ENCODE measurements around the gene HIGD2A. TPM values are rescaled to one million over a fixed set of nuclear protein-coding genes. Genes with fewer than 3 reads are reported as not detected.

Gene HIGD2A
- polyA plus RNA-seq, 1 of the 3 experiments (the other 2 are of a cell fraction) = 211 TPM

DNA sequence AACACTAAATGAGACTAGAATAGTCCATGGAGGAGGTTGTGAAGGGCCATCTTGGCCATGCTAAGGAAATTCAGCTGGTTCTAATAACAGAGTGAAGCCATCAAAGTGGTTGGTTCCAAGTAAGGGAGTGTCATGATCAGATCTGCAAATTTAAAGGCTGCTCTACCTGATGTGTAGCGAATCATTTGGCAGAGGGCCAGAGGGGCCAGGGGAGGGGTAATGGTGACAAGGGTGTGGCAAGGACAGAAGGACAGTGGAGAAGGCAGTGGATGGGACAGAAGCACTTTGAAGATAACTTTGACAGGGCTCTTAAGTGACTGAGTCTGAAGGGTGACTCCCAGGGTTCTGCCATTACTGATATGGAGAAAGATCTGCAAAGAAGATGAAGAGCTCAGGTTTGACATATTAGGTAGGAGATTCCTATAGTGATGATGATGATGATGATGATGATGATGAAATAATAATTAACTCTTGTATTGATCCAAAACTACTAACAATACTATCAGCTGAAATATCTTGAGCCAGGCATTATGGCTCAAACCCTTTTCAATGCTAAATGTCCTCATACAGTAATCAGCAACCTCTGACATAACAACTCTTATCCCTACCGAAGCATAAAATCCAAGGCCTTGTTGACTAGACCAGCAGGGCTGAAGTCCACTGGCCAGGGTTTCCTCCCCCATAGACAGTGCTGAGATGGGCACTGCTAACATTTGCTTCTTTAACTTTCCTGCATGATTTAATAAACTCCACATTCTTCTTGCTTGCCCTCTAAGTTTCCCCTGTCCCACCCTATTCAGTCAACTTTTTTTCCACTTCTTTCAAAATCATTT is 47.0 kb upstream of the HIGD2A start:
- Histone ChIP-seq H3K36me3 (replicated peaks in 1 of 2; ENCODE audit: control insufficient read depth in 1 of 2, insufficient read depth in 2 of 2, low read length in 1 of 2) (peaks cover 20 to 32% of the 10 kb centered on the region in 2 experiments), H3K4me1 (ENCODE audit: control insufficient read depth in 1 of 2, insufficient read depth in 2 of 2, low read depth in 1 of 2, low read length in 1 of 2) (no peaks in the 10 kb centered on the region), H3K9me2 (no peaks in the 10 kb centered on the region), H3F3A (replicated peaks; ENCODE audit: insufficient read depth) (peaks cover 8% of the 10 kb centered on the region), H3K27me3 (ENCODE audit: insufficient read depth) (no peaks in the 10 kb centered on the region), H4K20me1 (ENCODE audit: insufficient read depth) (no peaks in the 10 kb centered on the region), H3K4me3 (ENCODE audit: low read depth in 2 of 2, low read length in 1 of 2) (no peak overlapping the region), H3K79me2 (ENCODE audit: insufficient read depth) (no peaks in the 10 kb centered on the region), H3K9me3 (no peaks in the 10 kb centered on the region), H3K9ac (no peak overlapping the region), H2AFZ (ENCODE audit: low read depth) (no peak overlapping the region), H3K27ac (ENCODE audit: low read depth in 2 of 2, low read length in 1 of 2) (no peak overlapping the region), H3K4me2 (no peak overlapping the region)
- no peak for DNase-seq
- TF ChIP-seq MXI1 (IDR thresholded peaks at IDR 0.05; ENCODE audit: low read depth, low read length) (no peak), MEF2A (IDR thresholded peaks at IDR 0.05; ENCODE audit: borderline replicate concordance, low read depth) (no peak), SIN3A (IDR thresholded peaks at IDR 0.05; ENCODE audit: borderline replicate concordance, low read depth, low read length) (no peak), RFX5 (IDR thresholded peaks at IDR 0.05; ENCODE audit: low read length) (no peak), GABPA (IDR thresholded peaks at IDR 0.05; ENCODE audit: low read depth) (no peak), GATA2 (CRISPR knock-in tag; IDR thresholded peaks at IDR 0.05) (no peak), NRF1 (IDR thresholded peaks at IDR 0.05; ENCODE audit: low read depth, low read length) (no peak), EP300 (IDR thresholded peaks at IDR 0.05; ENCODE audit: borderline replicate concordance in 1 of 2, low read depth in 1 of 2, low read length in 1 of 2) (no peak), EZH2phosphoT487 (IDR thresholded peaks at IDR 0.05; ENCODE audit: borderline replicate concordance, low read depth) (no peak)
- TF ChIP-seq, protein P1, sequence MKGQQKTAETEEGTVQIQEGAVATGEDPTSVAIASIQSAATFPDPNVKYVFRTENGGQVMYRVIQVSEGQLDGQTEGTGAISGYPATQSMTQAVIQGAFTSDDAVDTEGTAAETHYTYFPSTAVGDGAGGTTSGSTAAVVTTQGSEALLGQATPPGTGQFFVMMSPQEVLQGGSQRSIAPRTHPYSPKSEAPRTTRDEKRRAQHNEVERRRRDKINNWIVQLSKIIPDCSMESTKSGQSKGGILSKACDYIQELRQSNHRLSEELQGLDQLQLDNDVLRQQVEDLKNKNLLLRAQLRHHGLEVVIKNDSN (IDR thresholded peaks at IDR 0.05; ENCODE audit: borderline replicate concordance, low read depth) = no peak
- TF ChIP-seq, protein P2, sequence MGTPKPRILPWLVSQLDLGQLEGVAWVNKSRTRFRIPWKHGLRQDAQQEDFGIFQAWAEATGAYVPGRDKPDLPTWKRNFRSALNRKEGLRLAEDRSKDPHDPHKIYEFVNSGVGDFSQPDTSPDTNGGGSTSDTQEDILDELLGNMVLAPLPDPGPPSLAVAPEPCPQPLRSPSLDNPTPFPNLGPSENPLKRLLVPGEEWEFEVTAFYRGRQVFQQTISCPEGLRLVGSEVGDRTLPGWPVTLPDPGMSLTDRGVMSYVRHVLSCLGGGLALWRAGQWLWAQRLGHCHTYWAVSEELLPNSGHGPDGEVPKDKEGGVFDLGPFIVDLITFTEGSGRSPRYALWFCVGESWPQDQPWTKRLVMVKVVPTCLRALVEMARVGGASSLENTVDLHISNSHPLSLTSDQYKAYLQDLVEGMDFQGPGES (IDR thresholded peaks at IDR 0.05; ENCODE audit: low read depth, low read length) = no peak
- ChIA-PET CTCF (no interaction called here), POLR2A (no interaction called here)
- 74% methylated on average over 2 of the region's 2 CpGs for WGBS (ENCODE audit: low lambda C conversion rate)

DNA sequence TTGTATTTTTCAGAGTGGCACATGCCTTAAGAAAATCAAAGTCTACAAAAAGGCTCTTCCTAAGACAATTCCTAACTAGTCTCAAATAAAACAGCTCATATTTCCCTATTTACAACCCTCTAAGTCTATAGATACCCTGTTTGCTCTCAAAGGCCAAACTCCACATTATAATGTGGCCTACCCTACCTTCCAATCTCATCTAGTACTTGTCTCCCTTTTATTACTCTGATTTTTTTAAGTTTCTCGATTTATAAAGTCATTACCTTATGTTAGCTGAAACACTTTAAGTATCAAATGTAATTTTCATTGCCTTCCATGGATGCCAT is 46.4 kb upstream of the HIGD2A start:
- no peaks in the 10 kb centered on the region for H3K4me1 ChIP-seq (ENCODE audit: control insufficient read depth in 1 of 2, insufficient read depth in 2 of 2, low read depth in 1 of 2, low read length in 1 of 2)
- H3K79me2 ChIP-seq (ENCODE audit: insufficient read depth) = no peaks in the 10 kb centered on the region
- WGBS (ENCODE audit: low lambda C conversion rate) = 90% methylated on average over 1 of the region's 1 CpG
- no peaks in the 10 kb centered on the region for H3K27me3 ChIP-seq (ENCODE audit: insufficient read depth)
- peaks cover 19 to 31% of the 10 kb centered on the region in 2 experiments for H3K36me3 ChIP-seq (replicated peaks in 1 of 2; ENCODE audit: control insufficient read depth in 1 of 2, insufficient read depth in 2 of 2, low read length in 1 of 2)
- H3F3A ChIP-seq (replicated peaks; ENCODE audit: insufficient read depth) = peaks cover 11% of the 10 kb centered on the region
- no peak overlapping the region for H3K9ac ChIP-seq
- DNase-seq = no peak
- ChIA-PET POLR2A (no interaction called here), CTCF (no interaction called here)
- no peaks in the 10 kb centered on the region for H4K20me1 ChIP-seq (ENCODE audit: insufficient read depth)
- no peak overlapping the region for H3K4me3 ChIP-seq (ENCODE audit: low read depth in 2 of 2, low read length in 1 of 2)
- H3K9me2 ChIP-seq = no peaks in the 10 kb centered on the region
- no peak overlapping the region for H3K4me2 ChIP-seq
- no peak overlapping the region for H3K27ac ChIP-seq (ENCODE audit: low read depth in 2 of 2, low read length in 1 of 2)
- no peaks in the 10 kb centered on the region for H3K9me3 ChIP-seq
- no peak for TF ChIP-seq TEAD4 (IDR thresholded peaks at IDR 0.05; ENCODE audit: borderline replicate concordance, insufficient read depth)
- TF ChIP-seq FOXM1 (IDR thresholded peaks at IDR 0.05; ENCODE audit: low read depth) = no peak
- TF ChIP-seq USF2 (IDR thresholded peaks at IDR 0.05; ENCODE audit: borderline replicate concordance, low read depth, low read length) = no peak
- TF ChIP-seq, protein P3, sequence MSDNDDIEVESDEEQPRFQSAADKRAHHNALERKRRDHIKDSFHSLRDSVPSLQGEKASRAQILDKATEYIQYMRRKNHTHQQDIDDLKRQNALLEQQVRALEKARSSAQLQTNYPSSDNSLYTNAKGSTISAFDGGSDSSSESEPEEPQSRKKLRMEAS (IDR thresholded peaks at IDR 0.05; ENCODE audit: low read depth) = no peak
- no peak for TF ChIP-seq PBX3 (IDR thresholded peaks at IDR 0.05)
- TF ChIP-seq RAD21 (IDR thresholded peaks at IDR 0.05; ENCODE audit: low read length) = no peak
- TF ChIP-seq YY1 (IDR thresholded peaks at IDR 0.05; ENCODE audit: low read depth) = no peak
- TF ChIP-seq RCOR1 (IDR thresholded peaks at IDR 0.05; ENCODE audit: low read length) = no peak
- no peak for TF ChIP-seq CHD2 (IDR thresholded peaks at IDR 0.05; ENCODE audit: low read length, partially characterized antibody)
- TF ChIP-seq GATA2 (CRISPR knock-in tag; IDR thresholded peaks at IDR 0.05) = no peak
- TF ChIP-seq GABPA (IDR thresholded peaks at IDR 0.05; ENCODE audit: low read depth) = no peak
- TF ChIP-seq CTCF (IDR thresholded peaks at IDR 0.05) = no peak
- TF ChIP-seq RXRA (IDR thresholded peaks at IDR 0.05; ENCODE audit: borderline replicate concordance, low read depth) = no peak
- no peak for TF ChIP-seq NRF1 (IDR thresholded peaks at IDR 0.05; ENCODE audit: low read depth, low read length)
- H2AFZ ChIP-seq (ENCODE audit: low read depth) = no peak overlapping the region

Measured in SK-N-SH (cell line).